H9 (cell line): ENCODE measurements around the gene CD68. TPM values are rescaled to one million over a fixed set of nuclear protein-coding genes. Genes with fewer than 3 reads are reported as not detected.
A peak's percentile ranks its signal among the peaks of the same experiment; 100 is the strongest.

Experiments used
- DNase-seq: peaks from one replicate; pipeline ENCODE4 v3.0.0-alpha.2; 2017
- H2AFZ ChIP-seq: one replicate; pipeline ENCODE4 v1.6.1; 2013; ENCODE audit warnings: mild to moderate bottlenecking, low read length, control low read depth, moderate library complexity
- H2AK5ac ChIP-seq: 2 replicates; pipeline ENCODE4 v1.6.1; 2013; ENCODE audit warnings: low read length, control low read depth, mixed read lengths; ENCODE audit not compliant: insufficient read length
- H2BK120ac ChIP-seq: one replicate; pipeline ENCODE4 v1.6.1; 2013; ENCODE audit warnings: low read depth, mild to moderate bottlenecking, low read length, control low read depth, inconsistent platforms; ENCODE audit not compliant: poor library complexity, severe bottlenecking
- H2BK12ac ChIP-seq: 2 replicates; pipeline ENCODE4 v1.6.1; 2013; ENCODE audit warnings: low read length, control low read depth, mixed read lengths, low read depth; ENCODE audit not compliant: insufficient read length
- H2BK15ac ChIP-seq: 2 replicates; pipeline ENCODE4 v1.6.1; 2013; ENCODE audit warnings: low read depth, low read length, control low read depth
- H2BK20ac ChIP-seq: one replicate; pipeline ENCODE4 v1.6.1; 2013; ENCODE audit warnings: low read depth, mild to moderate bottlenecking, low read length, control low read depth, inconsistent platforms; ENCODE audit not compliant: poor library complexity, severe bottlenecking
- H2BK5ac ChIP-seq: 2 replicates; pipeline ENCODE4 v1.6.1; 2013; ENCODE audit warnings: low read length, control low read depth, mixed read lengths; ENCODE audit not compliant: insufficient read length
- H3K14ac ChIP-seq: 2 replicates; pipeline ENCODE4 v1.6.1; 2013; ENCODE audit warnings: low read length, control low read depth; ENCODE audit not compliant: insufficient read depth
- H3K18ac ChIP-seq: 2 replicates; pipeline ENCODE4 v1.6.1; 2013; ENCODE audit warnings: low read depth, mild to moderate bottlenecking, mixed read lengths, low read length, control low read depth; ENCODE audit not compliant: insufficient read length
- H3K23ac ChIP-seq: 2 replicates; pipeline ENCODE4 v1.6.1; 2013; ENCODE audit warnings: low read length, control low read depth, mixed read lengths, low read depth; ENCODE audit not compliant: insufficient read length
- H3K23me2 ChIP-seq: 2 replicates; pipeline ENCODE4 v1.6.1; 2013; ENCODE audit warnings: low read depth, mild to moderate bottlenecking, mixed read lengths, low read length, control low read depth; ENCODE audit not compliant: insufficient read length, poor library complexity, severe bottlenecking
- H3K27ac ChIP-seq: 2 replicates; pipeline ENCODE4 v1.5.1; 2013; ENCODE audit warnings: low read length, control low read depth, mixed read lengths, low read depth; ENCODE audit not compliant: insufficient read length
- H3K27me3 ChIP-seq: 2 replicates; pipeline ENCODE4 v1.6.1; 2013; ENCODE audit warnings: low read length, control low read depth, inconsistent platforms; ENCODE audit not compliant: insufficient read depth
- H3K4ac ChIP-seq: 2 replicates; pipeline ENCODE4 v1.6.1; 2013; ENCODE audit warnings: low read depth, mild to moderate bottlenecking, control low read depth, inconsistent platforms, low read length, moderate library complexity
- H3K4me1 ChIP-seq: 2 replicates; pipeline ENCODE4 v1.6.1; 2013; ENCODE audit warnings: low read length, control low read depth, inconsistent platforms; ENCODE audit not compliant: insufficient read depth
- H3K4me2 ChIP-seq: 2 replicates; pipeline ENCODE4 v1.6.1; 2013; ENCODE audit warnings: low read length, control low read depth, mixed read lengths; ENCODE audit not compliant: insufficient read length, insufficient read depth
- H3K56ac ChIP-seq: 2 replicates; pipeline ENCODE4 v1.6.1; 2013; ENCODE audit warnings: low read depth, mild to moderate bottlenecking, mixed read lengths, low read length, control low read depth; ENCODE audit not compliant: insufficient read length
- H3K79me1 ChIP-seq: 2 replicates; pipeline ENCODE4 v1.6.1; 2013; ENCODE audit warnings: low read depth, mild to moderate bottlenecking, moderate library complexity, low read length, control low read depth, inconsistent platforms; ENCODE audit not compliant: insufficient read depth, poor library complexity, severe bottlenecking
- H3K79me2 ChIP-seq: 2 replicates; pipeline ENCODE4 v1.6.1; 2013; ENCODE audit warnings: low read length, control low read depth, inconsistent platforms; ENCODE audit not compliant: insufficient read depth
- H3K9ac ChIP-seq: 2 replicates; pipeline ENCODE4 v1.6.1; 2013; ENCODE audit warnings: low read length, control low read depth, mixed read lengths; ENCODE audit not compliant: insufficient read length; ENCODE audit errors: extremely low read depth
- H3K9me3 ChIP-seq: one replicate; pipeline ENCODE4 v1.6.1; 2013; ENCODE audit warnings: low read depth, low read length, inconsistent platforms; ENCODE audit not compliant: control insufficient read depth
- H3T11ph ChIP-seq: one replicate; pipeline ENCODE4 v1.6.1; 2013; ENCODE audit warnings: mild to moderate bottlenecking, low read length, control low read depth, inconsistent platforms
- H4K20me1 ChIP-seq: one replicate; pipeline ENCODE4 v1.6.1; 2013; ENCODE audit not compliant: control insufficient read depth, insufficient read length, insufficient read depth
- H4K5ac ChIP-seq: 2 replicates; pipeline ENCODE4 v1.6.1; 2013; ENCODE audit warnings: low read depth, mild to moderate bottlenecking, mixed read lengths, low read length, control low read depth; ENCODE audit not compliant: insufficient read length
- H4K8ac ChIP-seq: replicated peaks from 2 replicates; pipeline ENCODE4 v1.6.1; 2013; ENCODE audit warnings: low read length, control low read depth, mixed read lengths, low read depth; ENCODE audit not compliant: insufficient read length
- H4K91ac ChIP-seq: 2 replicates; pipeline ENCODE4 v1.6.1; 2013; ENCODE audit warnings: low read depth, mild to moderate bottlenecking, moderate library complexity, mixed read lengths, low read length, control low read depth; ENCODE audit not compliant: insufficient read length
- H3K27ac Mint-ChIP-seq, 3 experiments: 2 replicates in 2 of 3; 3 replicates in 1 of 3; pipeline ENCODE4 v1.8.0; 2020 to 2021; ENCODE audit warnings: mixed read lengths in 3 of 3, mild to moderate bottlenecking in 1 of 3, moderate library complexity in 1 of 3
- H3K27me3 Mint-ChIP-seq: 2 replicates; pipeline ENCODE4 v1.8.0; 2021; ENCODE audit warnings: low read depth, mild to moderate bottlenecking, moderate library complexity, mixed read lengths
- H3K36me3 Mint-ChIP-seq, 3 experiments: 2 replicates in 2 of 3; 3 replicates in 1 of 3; pipeline ENCODE4 v1.8.0; 2020 to 2021; ENCODE audit warnings: low read depth in 3 of 3, mixed read lengths in 3 of 3; ENCODE audit not compliant: insufficient read depth in 1 of 3
- H3K4me1 Mint-ChIP-seq, 2 experiments: 2 replicates each; pipeline ENCODE4 v1.8.0; 2020; ENCODE audit warnings: mixed read lengths in 2 of 2
- H3K4me3 Mint-ChIP-seq, 2 experiments: 2 replicates in 1 of 2; 3 replicates in 1 of 2; pipeline ENCODE4 v1.8.0; 2020 to 2021; ENCODE audit warnings: mild to moderate bottlenecking in 2 of 2, mixed read lengths in 2 of 2, moderate library complexity in 1 of 2
- H3K9me3 Mint-ChIP-seq, 2 experiments: 2 replicates in 1 of 2; 3 replicates in 1 of 2; pipeline ENCODE4 v1.8.0; 2020; ENCODE audit warnings: mild to moderate bottlenecking in 2 of 2, mixed read lengths in 2 of 2, moderate library complexity in 1 of 2
- WGBS: extraction: QIAGEN DNeasy Blood & Tissue Kit; methylation state at CpG from one replicate; pipeline ENCODE4 v1.1.7; 2013; ENCODE audit warnings: missing lambda C conversion rate, low lambda C conversion rate, mixed read lengths; ENCODE audit not compliant: insufficient read length; ENCODE audit errors: extremely low coverage; 5-methylcytosine and 5-hydroxymethylcytosine counted together
- total RNA-seq: library from RNA; stranded (reverse); gene quantifications from 2 replicates; pipeline ENCODE4 v1.2.1, GENCODE V29; 2021
- TF ChIP-seq, protein P1 (sequence below): fragments of 200-600 bp; sonication (generic); conservative IDR thresholded peaks from 3 replicates; pipeline ENCODE4 v1.8.0; 2021; ENCODE audit warnings: antibody characterized with exemption, mild to moderate bottlenecking

Gene CD68
- total RNA-seq, 1 experiment from 2014 or later = 0.42 TPM

DNA sequence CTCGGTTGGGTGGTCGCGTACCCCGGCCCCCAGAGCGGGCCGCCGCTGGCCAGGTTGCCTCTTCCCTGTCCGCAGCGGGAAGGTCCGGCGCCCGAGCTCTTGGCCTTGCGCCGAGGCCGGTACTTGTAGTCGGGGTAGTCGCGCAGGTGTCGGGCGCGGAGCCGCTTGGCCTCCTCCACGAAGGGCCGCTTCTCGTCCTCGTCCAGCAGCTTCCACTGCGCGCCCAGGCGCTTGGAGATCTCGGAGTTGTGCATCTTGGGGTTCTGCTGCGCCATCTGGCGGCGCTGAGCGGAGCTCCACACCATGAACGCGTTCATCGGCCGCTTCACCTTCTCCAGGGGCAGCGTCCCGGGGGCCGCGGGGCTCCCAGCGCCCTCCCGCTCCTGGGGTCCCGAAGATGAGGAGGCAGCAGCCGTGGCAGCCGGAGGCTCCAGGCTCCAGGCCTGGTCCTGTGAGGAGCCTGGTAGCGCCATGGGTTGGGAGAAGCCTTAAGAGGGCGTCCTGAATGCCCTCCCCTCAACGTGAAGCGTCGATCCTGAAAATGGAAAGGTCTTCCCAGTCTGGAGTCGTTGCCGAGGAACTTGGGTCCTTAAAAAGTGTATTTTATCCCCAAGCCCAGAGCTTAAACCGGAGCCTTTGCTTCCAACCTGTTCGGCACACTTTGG lies 9.9 kb downstream of the CD68 start:
- Histone ChIP-seq H3K27ac (no peak overlapping the region), H3K4me1 (no peaks in the 10 kb centered on the region; the same call in 1 of the 2 replicates)
- peak; percentile 93 for DNase-seq

More for the DNA sequence above, 9.9 kb downstream of the CD68 start:
- Histone ChIP-seq H2BK120ac (no peak overlapping the region), H3K4me2 (peak overlapping the region; percentile 91), H3K79me1 (no peaks in the 10 kb centered on the region), H3K9ac (peak overlapping the region; percentile 70), H2AFZ (no peak overlapping the region), H4K91ac (no peak overlapping the region), H3K18ac (peak overlapping the region; percentile 34), H2BK5ac (no peak overlapping the region), H4K20me1 (no peaks in the 10 kb centered on the region), H4K8ac (no peak overlapping the region), H3K9me3 (no peaks in the 10 kb centered on the region), H3K23ac (no peak overlapping the region), H3K14ac (peak overlapping the region; percentile 89), H3T11ph (no peak overlapping the region), H4K5ac (no peak overlapping the region), H3K79me2 (no peaks in the 10 kb centered on the region), H3K4ac (no peak overlapping the region; the same call in 1 of the 2 replicates), H2AK5ac (no peak overlapping the region), H3K27me3 (no peaks in the 10 kb centered on the region), H3K23me2 (peaks cover 10% of the 10 kb centered on the region), H2BK12ac (no peak overlapping the region), H2BK20ac (no peak overlapping the region), H3K56ac (peak overlapping the region; percentile 20), H2BK15ac (peak overlapping the region; percentile 87)
- no peaks in the 10 kb centered on the region for H3K27me3 Mint-ChIP-seq
- TF ChIP-seq, protein P1, sequence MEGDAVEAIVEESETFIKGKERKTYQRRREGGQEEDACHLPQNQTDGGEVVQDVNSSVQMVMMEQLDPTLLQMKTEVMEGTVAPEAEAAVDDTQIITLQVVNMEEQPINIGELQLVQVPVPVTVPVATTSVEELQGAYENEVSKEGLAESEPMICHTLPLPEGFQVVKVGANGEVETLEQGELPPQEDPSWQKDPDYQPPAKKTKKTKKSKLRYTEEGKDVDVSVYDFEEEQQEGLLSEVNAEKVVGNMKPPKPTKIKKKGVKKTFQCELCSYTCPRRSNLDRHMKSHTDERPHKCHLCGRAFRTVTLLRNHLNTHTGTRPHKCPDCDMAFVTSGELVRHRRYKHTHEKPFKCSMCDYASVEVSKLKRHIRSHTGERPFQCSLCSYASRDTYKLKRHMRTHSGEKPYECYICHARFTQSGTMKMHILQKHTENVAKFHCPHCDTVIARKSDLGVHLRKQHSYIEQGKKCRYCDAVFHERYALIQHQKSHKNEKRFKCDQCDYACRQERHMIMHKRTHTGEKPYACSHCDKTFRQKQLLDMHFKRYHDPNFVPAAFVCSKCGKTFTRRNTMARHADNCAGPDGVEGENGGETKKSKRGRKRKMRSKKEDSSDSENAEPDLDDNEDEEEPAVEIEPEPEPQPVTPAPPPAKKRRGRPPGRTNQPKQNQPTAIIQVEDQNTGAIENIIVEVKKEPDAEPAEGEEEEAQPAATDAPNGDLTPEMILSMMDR = peak; percentile 89
- H3K4me3 Mint-ChIP-seq = peak overlapping the region in 1 of 2 experiments; percentile 48; a peak in 2 of 5 replicates
- peaks cover 27 to 62% (median 53%) of the 10 kb centered on the region in 3 experiments for H3K36me3 Mint-ChIP-seq
- H3K4me1 Mint-ChIP-seq = peaks cover 25 to 56% of the 10 kb centered on the region in 2 experiments
- peak overlapping the region in 2 of 3 experiments; percentile 65 to 83; a peak in 2 of 7 replicates for H3K27ac Mint-ChIP-seq
- no peaks in the 10 kb centered on the region for H3K9me3 Mint-ChIP-seq
- WGBS = no CpG with 5 or more reads among the region's 56 CpGs
